ENCODE results near the gene EZR. TPM values are rescaled to one million over a fixed set of nuclear protein-coding genes. Genes with fewer than 3 reads are reported as not detected.
A peak's percentile ranks its signal among the peaks of the same experiment; 100 is the strongest.

EZR gene
- polyA plus RNA-seq, 3 donors = 68.1 to 95.8 (median 86.3) TPM

GRCh38 chr6:158807515-158808441, 11.4 kb downstream of the EZR start:
- H3K4me2 ChIP-seq (replicated peaks; ENCODE audit: extremely low read depth, low read length, poor library complexity, severe bottlenecking) = no peak overlapping the region
- peaks cover 63% of the 10 kb centered on the region for H3K4me1 Mint-ChIP-seq
- H3K9ac ChIP-seq (ENCODE audit: insufficient read depth, low read length, poor library complexity, severe bottlenecking) = no peak overlapping the region
- no peak overlapping the region for H2AFZ ChIP-seq (ENCODE audit: insufficient read depth, low read depth, low read length, poor library complexity, severe bottlenecking)
- H4K20me1 ChIP-seq (ENCODE audit: insufficient read depth, low read length) = peaks cover 94% of the 10 kb centered on the region
- H3K4me3 Mint-ChIP-seq = no peak overlapping the region
- TF ChIP-seq, protein P1, sequence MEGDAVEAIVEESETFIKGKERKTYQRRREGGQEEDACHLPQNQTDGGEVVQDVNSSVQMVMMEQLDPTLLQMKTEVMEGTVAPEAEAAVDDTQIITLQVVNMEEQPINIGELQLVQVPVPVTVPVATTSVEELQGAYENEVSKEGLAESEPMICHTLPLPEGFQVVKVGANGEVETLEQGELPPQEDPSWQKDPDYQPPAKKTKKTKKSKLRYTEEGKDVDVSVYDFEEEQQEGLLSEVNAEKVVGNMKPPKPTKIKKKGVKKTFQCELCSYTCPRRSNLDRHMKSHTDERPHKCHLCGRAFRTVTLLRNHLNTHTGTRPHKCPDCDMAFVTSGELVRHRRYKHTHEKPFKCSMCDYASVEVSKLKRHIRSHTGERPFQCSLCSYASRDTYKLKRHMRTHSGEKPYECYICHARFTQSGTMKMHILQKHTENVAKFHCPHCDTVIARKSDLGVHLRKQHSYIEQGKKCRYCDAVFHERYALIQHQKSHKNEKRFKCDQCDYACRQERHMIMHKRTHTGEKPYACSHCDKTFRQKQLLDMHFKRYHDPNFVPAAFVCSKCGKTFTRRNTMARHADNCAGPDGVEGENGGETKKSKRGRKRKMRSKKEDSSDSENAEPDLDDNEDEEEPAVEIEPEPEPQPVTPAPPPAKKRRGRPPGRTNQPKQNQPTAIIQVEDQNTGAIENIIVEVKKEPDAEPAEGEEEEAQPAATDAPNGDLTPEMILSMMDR (IDR thresholded peaks at IDR 0.05) = no peak
- WGBS (ENCODE audit: insufficient coverage) = 80% methylated on average over 3 of the region's 8 CpGs
- H3K27ac Mint-ChIP-seq = peak overlapping the region in 2 of 7 donors; percentile 16 to 18
- H3K9me3 ChIP-seq (replicated peaks in 1 of 2; ENCODE audit: control insufficient read depth in 1 of 2, insufficient read depth in 1 of 2, low read length in 2 of 2) = no peaks in the 10 kb centered on the region
- H3K36me3 Mint-ChIP-seq = peaks cover 59 to 66% of the 10 kb centered on the region in 2 donors
- peaks cover 17 to 45% of the 10 kb centered on the region in 2 donors for H3K4me1 ChIP-seq (ENCODE audit: control insufficient read depth in 1 of 2, insufficient read depth in 2 of 2, low read length in 2 of 2)
- no peak overlapping the region for H3K4me3 ChIP-seq (replicated peaks in 1 of 3; ENCODE audit: low read depth in 2 of 3, low read length in 3 of 3)
- no peaks in the 10 kb centered on the region for H3K9me3 Mint-ChIP-seq
- no peak for DNase-seq
- H3K27me3 ChIP-seq (ENCODE audit: control insufficient read depth in 2 of 2, insufficient read depth in 2 of 2, low read length in 2 of 2) = no peaks in the 10 kb centered on the region
- peaks cover 15 to 51% of the 10 kb centered on the region in 2 donors for H3K36me3 ChIP-seq (replicated peaks in 1 of 2; ENCODE audit: control insufficient read depth in 1 of 2, insufficient read depth in 2 of 2, low read length in 2 of 2)
- H3K27me3 Mint-ChIP-seq (ENCODE audit: low read depth in 3 of 3) = no peaks in the 10 kb centered on the region
- H3K27ac ChIP-seq (ENCODE audit: low read depth in 1 of 2, low read length in 2 of 2) = no peak overlapping the region
- intact Hi-C loops (cut with micrococcal nuclease) = no loop called here
- H3K79me2 ChIP-seq (ENCODE audit: insufficient read depth, low read length) = peaks cover 95% of the 10 kb centered on the region

DNA sequence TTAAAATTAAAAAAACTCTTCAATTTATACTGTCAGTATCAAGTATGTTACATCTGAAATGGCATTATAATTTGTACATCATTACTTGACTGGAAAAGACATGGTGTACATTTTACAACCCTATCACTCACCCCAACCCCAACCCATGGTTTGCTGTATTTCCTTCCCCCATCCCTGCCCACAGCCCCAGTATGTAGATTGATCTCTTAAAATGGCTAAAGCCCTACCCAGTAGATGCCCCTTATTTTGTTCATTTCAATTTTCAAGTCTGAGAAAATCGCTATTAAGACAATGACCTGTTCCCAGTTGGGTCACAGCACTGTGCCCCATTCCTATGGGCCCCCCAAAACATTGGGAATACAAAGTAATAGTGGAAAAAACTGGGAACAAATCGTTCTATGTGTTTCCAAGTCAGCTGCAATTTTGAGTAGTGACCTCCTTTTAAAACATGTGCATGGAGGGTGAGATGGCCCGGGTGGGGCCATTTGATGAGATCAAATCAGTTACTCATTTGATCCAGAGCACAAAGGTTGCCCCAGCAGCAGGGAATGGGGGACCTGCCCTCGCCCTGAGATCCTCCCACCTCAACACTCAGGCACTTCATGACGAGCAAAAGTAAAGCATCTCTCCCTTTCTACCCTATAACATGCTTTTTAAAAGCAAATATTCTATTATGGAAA, 13.3 kb downstream of the EZR start:
- H3K9me3 ChIP-seq (replicated peaks in 1 of 2; ENCODE audit: control insufficient read depth in 1 of 2, insufficient read depth in 1 of 2, low read length in 2 of 2) = no peaks in the 10 kb centered on the region
- no peak overlapping the region for H3K9ac ChIP-seq (ENCODE audit: insufficient read depth, low read length, poor library complexity, severe bottlenecking)
- H3K27me3 ChIP-seq (ENCODE audit: control insufficient read depth in 2 of 2, insufficient read depth in 2 of 2, low read length in 2 of 2) = no peaks in the 10 kb centered on the region
- TF ChIP-seq, protein P1 (IDR thresholded peaks at IDR 0.05) = no peak
- no peak for DNase-seq
- no peaks in the 10 kb centered on the region for H3K9me3 Mint-ChIP-seq
- peaks cover 50% of the 10 kb centered on the region for H3K4me1 Mint-ChIP-seq
- WGBS (ENCODE audit: insufficient coverage) = no CpG with 5 or more reads among the region's 5 CpGs
- H3K79me2 ChIP-seq (ENCODE audit: insufficient read depth, low read length) = peaks cover 95% of the 10 kb centered on the region
- no peak overlapping the region for H2AFZ ChIP-seq (ENCODE audit: insufficient read depth, low read depth, low read length, poor library complexity, severe bottlenecking)
- H3K4me3 ChIP-seq (replicated peaks in 1 of 3; ENCODE audit: low read depth in 2 of 3, low read length in 3 of 3) = no peak overlapping the region
- intact Hi-C loops (cut with micrococcal nuclease) = no loop called here
- peaks cover 59 to 64% of the 10 kb centered on the region in 2 donors for H3K36me3 Mint-ChIP-seq
- no peak overlapping the region for H3K4me3 Mint-ChIP-seq
- peak overlapping the region in 3 of 7 donors; percentile 12 to 19 (median 13) for H3K27ac Mint-ChIP-seq
- peaks cover 8 to 31% of the 10 kb centered on the region in 2 donors for H3K4me1 ChIP-seq (ENCODE audit: control insufficient read depth in 1 of 2, insufficient read depth in 2 of 2, low read length in 2 of 2)
- H3K27me3 Mint-ChIP-seq (ENCODE audit: low read depth in 3 of 3) = no peaks in the 10 kb centered on the region
- peaks cover 15 to 56% of the 10 kb centered on the region in 2 donors for H3K36me3 ChIP-seq (replicated peaks in 1 of 2; ENCODE audit: control insufficient read depth in 1 of 2, insufficient read depth in 2 of 2, low read length in 2 of 2)
- no peak overlapping the region for H3K4me2 ChIP-seq (replicated peaks; ENCODE audit: extremely low read depth, low read length, poor library complexity, severe bottlenecking)
- peaks cover 95% of the 10 kb centered on the region for H4K20me1 ChIP-seq (ENCODE audit: insufficient read depth, low read length)
- H3K27ac ChIP-seq (ENCODE audit: low read depth in 1 of 2, low read length in 2 of 2) = no peak overlapping the region
